Stimulated activated CD4-positive, alpha-beta T cell treated with anti-CD3 and anti-CD28 coated beads, Interleukin-1b, Interleukin-23, amount 100 ng/mL, for 1 hour (primary cell): ENCODE results near the gene GULP1.
"Not testable (repeated sequence)": the region's sequence is repeated elsewhere in the genome, so short reads cannot be mapped to it uniquely, and the experiment has no call there.

Experiments
- DNase-seq, 2 donors: peaks; one replicate each; pipeline ENCODE4 v3.0.0-alpha.2; 2020; ENCODE audit warnings: low read depth in 2 of 2

GULP1 gene

DNA sequence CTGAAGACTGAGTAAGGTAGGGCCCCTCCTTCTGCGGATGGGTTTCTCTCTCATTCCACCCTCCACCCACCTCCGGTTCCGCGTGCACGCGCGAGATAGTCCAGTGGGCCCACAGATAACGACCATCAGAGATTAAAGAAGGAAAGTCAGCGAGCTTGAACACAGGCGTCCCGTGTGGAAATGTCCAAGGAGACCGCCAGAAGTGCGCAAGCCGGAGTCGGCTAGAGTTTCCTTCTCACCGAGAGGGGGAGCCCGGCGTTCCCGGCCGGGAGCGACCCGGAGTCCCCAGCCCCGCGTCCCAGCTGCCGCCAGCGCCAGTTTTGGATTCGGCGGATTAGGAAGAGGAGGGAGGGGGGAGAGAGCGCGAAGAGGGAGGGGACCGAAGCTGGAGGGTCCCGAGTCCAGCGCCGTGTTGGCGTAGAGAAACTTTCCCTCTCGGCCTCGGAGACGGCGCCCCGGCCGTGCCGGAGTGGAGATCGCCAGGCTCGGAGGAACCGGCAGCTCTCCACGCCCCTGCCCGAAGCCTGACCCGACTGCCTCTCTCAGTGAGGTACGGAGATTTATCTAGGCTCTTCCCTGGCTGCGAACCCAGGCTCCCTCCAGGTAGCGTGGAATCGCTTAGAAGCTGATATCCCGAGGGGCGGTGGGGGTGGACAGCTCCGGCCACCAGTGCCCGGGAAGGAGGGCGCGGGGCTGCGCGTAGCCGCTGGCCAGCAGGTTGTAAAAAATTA lies at the start of gene GULP1:
TSS of gene GULP1 (plus strand) at position 258 of the 731 bp plus-strand sequence. CDS start 185,829 bp downstream, outside the sequence.
- DNase-seq = no peak

DNA sequence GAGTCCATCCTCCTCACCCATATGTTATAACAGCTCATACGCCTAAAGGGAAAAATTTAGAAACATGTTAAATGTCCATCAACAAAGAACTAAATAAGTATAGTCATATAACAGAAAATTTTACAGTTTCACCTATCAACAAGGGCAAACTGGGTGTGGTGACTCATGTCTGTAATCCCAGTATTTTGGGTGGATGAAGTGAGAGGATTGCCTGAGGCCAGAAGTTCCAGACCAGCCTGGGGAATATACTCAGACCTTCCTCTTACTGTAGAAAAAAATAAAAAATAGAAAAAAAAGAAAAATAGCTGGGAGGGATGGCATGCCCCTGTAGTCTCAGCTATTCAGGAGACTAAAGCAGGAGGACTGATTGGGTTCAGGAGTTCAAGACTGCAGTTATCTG lies 48.3 kb upstream of the GULP1 start:
- DNase-seq = no peak

- no peak for DNase-seq
Observed at GRCh38 chr2:188244383-188244782, 47.3 kb upstream of the GULP1 start.

DNA sequence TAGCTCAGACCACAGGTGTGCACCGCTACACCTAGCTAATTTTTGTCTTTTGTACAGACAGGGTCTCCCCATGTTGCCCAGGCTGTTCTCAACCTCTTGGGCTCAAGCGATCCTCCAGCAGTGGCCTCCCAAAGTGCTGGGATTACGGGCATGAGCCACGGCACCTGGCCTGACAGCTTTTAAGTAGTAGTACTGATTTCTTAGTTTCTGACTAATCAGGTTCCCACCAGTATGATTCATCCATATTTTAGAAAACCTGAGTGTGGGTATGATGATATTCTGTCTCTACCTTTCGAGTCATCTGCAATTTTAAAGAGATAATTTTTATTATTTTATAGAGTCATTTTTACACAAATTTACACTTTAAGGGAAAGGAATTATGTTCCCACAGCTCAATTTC lies 46.4 kb upstream of the GULP1 start:
- DNase-seq = no peak

DNA sequence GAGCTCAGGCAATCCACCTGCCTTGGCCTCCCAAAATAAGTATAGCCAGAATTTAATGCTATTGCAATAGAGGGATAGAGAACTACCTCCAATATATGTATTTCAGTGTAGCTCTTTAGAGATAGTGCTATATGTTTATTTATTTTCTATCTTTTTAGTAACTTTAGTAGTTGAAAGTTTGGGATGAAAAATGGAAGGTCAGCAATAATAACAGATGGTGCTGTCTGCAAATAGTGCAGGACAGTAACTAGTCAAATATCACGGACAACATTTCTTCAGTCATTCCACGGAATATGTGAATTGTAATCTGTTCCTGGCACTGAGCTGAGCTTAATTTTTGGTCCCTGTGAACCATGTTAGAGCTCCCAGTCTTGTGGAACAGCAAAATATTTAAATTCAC lies 43.2 kb upstream of the GULP1 start:
- DNase-seq = no peak

DNA sequence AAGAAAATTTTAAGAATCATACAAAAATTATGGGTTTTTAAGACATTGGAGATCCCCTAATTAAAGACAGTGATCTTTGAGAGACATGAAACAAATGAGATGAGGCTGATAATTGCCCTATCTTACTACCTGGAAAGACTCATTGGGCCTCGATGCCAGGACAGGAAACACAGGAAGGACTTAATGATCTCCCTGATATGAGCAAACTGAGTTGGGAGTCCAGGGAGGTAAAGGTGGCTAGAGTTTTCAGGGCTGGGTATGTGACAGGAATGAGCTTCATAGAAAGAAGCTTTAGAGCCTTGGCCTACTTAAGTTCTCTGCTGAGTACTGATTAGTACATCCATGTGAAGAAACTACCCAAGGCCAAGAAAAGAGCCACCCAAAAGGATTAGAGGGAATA lies 40.6 kb upstream of the GULP1 start:
- DNase-seq = no peak

- DNase-seq = no peak
Observed at GRCh38 chr2:188256420-188256819, 35.3 kb upstream of the GULP1 start.

GRCh38 chr2:188265315-188265714 lies 26.4 kb upstream of the GULP1 start:
- DNase-seq = no peak

- DNase-seq = no peak
Observed at GRCh38 chr2:188267776-188268175, 23.9 kb upstream of the GULP1 start.

- DNase-seq = no peak
Observed at GRCh38 chr2:188269004-188269403, 22.7 kb upstream of the GULP1 start.

- no peak for DNase-seq
Observed at GRCh38 chr2:188272121-188272520, 19.6 kb upstream of the GULP1 start.

GRCh38 chr2:188274274-188274673 lies 17.4 kb upstream of the GULP1 start:
- no peak for DNase-seq

DNA sequence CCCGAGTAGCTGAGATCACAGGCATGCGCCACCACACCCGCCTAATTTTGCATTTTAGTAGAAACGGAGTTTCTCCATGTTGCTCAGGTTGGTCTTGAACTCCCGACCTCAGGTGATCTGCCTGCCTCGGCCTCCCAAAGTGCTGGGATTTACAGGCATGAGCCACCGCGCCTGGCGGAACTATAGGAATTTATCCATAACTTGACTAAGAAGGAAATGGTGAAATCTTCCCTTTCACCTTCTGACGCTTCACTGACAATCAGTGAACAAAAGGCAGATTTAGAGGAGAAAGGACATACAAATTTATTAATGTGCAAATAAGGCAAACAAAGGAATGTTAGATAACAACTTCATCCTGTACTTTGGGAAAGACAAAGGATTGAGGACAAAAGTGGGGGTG lies 15.4 kb upstream of the GULP1 start:
- no peak for DNase-seq

GRCh38 chr2:188277786-188278185 lies 13.9 kb upstream of the GULP1 start:
- no peak for DNase-seq

GRCh38 chr2:188278388-188279092 lies 13.1 kb upstream of the GULP1 start:
- no peak for DNase-seq

DNA sequence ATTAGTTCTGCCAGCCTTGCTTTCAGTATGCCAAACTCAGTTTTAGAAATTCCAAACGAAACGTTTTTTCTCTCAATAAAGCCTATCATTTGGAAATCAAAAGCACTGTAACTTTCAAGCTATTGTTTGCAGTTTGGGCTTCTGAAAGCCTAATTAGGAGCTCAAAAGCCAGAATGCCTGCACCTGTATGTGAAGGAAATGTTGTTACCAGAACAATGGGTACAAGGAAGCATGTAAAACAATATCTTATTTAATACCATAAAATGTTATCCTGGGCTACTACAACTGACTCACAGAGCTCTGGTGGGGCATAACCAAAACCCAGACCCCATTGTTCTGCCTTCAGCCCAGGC lies 12.6 kb upstream of the GULP1 start:
- no peak for DNase-seq

DNA sequence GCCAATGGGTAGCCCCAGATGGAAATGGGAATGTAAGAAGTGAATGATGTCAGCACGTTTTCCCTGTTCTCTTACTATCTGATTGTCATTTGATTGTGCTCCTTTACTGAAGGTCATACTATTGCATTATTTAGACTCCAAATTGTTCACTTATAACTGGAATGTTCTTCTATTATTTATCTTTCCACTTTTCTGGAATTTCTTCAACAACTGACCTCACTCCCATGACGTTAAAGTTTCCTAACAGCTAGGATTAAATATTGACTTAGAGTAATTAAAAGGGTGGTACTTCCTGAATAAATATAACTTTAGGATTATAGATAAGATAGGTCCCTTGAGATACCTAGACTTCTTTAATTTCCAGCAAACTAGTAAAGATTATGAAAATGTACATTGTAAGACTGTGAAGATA lies 10.9 kb upstream of the GULP1 start:
- DNase-seq = no peak

DNA sequence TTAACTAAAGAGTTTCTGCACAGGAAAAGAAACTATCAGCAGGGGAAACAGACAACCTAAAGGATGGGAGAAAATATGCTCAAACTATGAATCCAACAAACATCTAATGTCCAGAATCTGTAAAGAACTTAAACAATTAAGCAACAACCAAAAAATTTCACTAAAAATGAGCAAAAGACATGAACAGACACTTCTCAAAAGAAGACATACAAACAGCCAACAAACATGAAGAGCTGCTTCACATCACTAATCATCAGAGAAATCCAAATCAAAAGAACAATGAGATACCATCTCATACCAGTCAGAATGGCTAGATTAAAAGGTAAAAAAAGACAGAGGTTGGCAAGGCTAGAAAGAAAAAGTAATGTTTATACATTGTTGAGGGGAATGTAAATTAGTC lies 8.8 kb upstream of the GULP1 start:
- DNase-seq = no peak

DNA sequence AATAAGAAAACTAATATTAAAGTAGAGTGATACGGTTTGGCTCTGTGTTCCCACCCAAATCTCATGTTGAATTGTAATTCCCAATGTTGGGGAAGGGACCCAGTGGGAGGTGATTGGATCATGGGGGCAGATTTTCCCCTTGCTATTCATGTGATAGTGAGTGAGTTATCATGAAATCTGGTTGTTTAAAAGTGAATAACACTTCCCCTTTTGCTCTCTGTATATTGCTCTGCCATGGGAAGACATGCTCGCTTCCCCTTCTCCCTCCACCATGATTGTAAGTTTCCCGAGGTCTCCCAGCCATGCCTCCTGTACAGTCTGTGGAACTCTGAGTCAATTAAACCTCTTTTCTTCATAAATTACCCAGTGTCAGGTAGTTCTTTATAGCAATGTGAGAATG lies 7.4 kb upstream of the GULP1 start:
- not testable (repeated sequence) for DNase-seq

DNA sequence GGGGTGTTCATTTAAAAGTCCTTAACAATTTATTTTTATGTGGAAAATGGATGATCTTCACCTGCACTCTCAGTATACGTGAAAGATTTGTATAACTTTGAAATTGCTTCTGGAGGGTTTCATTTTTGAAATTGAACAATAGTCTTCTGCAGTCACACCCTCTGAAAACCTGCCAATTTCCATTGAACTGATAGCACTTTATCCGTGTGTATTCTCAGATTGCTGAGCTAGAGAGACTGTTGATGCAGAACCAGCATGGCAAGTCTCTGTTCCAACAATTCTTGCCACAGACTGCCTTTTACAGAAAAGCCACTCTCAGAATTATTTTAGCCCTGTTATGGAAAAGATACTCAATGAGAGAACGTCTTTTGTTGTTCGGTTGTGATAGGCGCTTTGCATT lies 6.6 kb upstream of the GULP1 start:
- DNase-seq = no peak

DNA sequence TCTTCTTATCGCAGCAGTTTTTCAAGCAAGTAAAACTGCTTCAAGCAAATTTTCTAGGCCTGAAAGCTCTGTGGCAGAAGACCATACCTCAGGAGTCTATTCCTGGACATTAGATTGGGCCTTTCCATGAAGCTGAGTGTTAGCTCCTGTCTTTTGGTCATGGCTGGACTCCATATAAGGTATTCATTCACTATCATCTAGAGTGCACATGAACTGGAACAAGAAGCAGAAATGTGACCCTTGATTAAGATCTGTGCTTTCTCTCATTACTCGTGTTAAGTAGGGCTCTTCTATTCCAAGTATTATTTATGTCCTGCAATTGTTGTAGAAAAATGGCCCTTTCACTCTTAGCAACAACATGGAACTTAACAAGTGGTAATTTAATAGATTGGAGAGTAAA lies 5.9 kb upstream of the GULP1 start:
- no peak for DNase-seq

- DNase-seq = no peak
Observed at GRCh38 chr2:188291142-188291616, 495 bp upstream of the GULP1 start.
